ENCODE measurements around the gene MACO1.

Gene MACO1

GRCh38 chr1:25532970-25533369 is 102.3 kb downstream of the MACO1 start:
- no peak for DNase-seq (ENCODE audit: low read depth)
- no peak overlapping the region for H3K4me3 ChIP-seq (ENCODE audit: low read length)
- no peak for TF ChIP-seq CTCF (IDR thresholded peaks at IDR 0.05; ENCODE audit: insufficient read depth, low read depth, low read length, missing control alignments)

- DNase-seq (ENCODE audit: low read depth): no peak
- H3K4me3 ChIP-seq (ENCODE audit: low read length): no peak overlapping the region
- no peak for TF ChIP-seq CTCF (IDR thresholded peaks at IDR 0.05; ENCODE audit: insufficient read depth, low read depth, low read length, missing control alignments)
These were observed 103.2 kb downstream of the MACO1 start for GRCh38 chr1:25533775-25534409.

GRCh38 chr1:25534410-25534788 is 103.7 kb downstream of the MACO1 start:
- DNase-seq (ENCODE audit: low read depth): no peak
- no peak for TF ChIP-seq CTCF (IDR thresholded peaks at IDR 0.05; ENCODE audit: insufficient read depth, low read depth, low read length, missing control alignments)
- H3K4me3 ChIP-seq (ENCODE audit: low read length): no peak overlapping the region

GRCh38 chr1:25536124-25536523 is 105.4 kb downstream of the MACO1 start:
- no peak for DNase-seq (ENCODE audit: low read depth)
- H3K4me3 ChIP-seq (ENCODE audit: low read length): no peak overlapping the region
- TF ChIP-seq CTCF (IDR thresholded peaks at IDR 0.05; ENCODE audit: insufficient read depth, low read depth, low read length, missing control alignments): no peak

GRCh38 chr1:25537153-25537831 is 106.6 kb downstream of the MACO1 start:
- no peak for DNase-seq (ENCODE audit: low read depth)
- TF ChIP-seq CTCF (IDR thresholded peaks at IDR 0.05; ENCODE audit: insufficient read depth, low read depth, low read length, missing control alignments): no peak
- no peak overlapping the region for H3K4me3 ChIP-seq (ENCODE audit: low read length)

GRCh38 chr1:25538191-25538767 is 107.6 kb downstream of the MACO1 start:
- TF ChIP-seq CTCF (IDR thresholded peaks at IDR 0.05; ENCODE audit: insufficient read depth, low read depth, low read length, missing control alignments): no peak
- no peak for DNase-seq (ENCODE audit: low read depth)
- no peak overlapping the region for H3K4me3 ChIP-seq (ENCODE audit: low read length)
